HG03108 (cell line): ENCODE data around the gene SKOR2.
"Not testable (repeated sequence)": the region's sequence is repeated elsewhere in the genome, so short reads cannot be mapped to it uniquely, and the experiment has no call there.

Source experiments
- ATAC-seq: cut with Tn5 transposase; IDR thresholded peaks from one replicate; pipeline ENCODE4 v1.9.1; 2021; ENCODE audit warnings: moderate library complexity; ENCODE audit not compliant: unreplicated experiment

SKOR2 gene

GRCh38 chr18:47203626-47204464 is 47.6 kb downstream of the SKOR2 start:
- no peak for ATAC-seq

DNA sequence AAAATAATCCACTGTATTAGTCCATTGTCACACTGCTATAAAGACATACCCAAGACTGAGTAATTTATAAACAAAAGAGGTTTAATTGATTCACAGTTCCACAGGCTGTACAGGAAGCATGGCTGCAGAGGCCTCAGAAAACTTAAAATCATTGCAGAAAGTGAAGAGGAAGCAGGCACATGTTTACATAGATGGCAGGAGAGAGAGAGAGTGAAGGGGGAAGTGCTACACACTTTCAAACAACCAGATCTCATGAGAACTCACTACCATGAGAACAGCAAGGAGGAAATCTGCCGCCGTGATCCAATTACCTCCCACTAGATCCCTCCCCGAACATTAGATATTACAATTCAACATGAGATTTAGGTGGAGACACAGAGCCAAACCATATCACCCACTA is 55.5 kb downstream of the SKOR2 start:
- not testable (repeated sequence) for ATAC-seq

DNA sequence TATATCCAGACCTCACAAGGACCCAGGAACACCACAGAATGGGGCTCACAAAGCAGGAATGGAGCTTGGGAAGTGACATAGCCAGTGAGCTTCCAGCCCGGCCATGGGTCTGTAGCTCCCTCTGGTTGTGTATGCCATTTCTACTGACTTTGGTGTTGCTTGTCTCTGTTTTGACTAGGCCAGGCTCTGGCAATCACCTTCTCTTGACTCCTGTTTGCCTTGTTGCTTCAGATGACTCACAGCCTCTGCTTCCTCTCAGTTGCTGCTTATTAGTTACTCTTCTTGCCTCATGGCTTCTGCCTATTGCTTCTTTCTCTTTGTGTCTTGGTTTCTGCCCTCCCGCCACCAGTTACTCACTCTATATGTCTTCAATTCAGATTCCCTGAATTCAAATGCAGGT is 59.5 kb downstream of the SKOR2 start:
- no peak for ATAC-seq

- ATAC-seq = no peak
Observed at GRCh38 chr18:47187721-47188120, 63.7 kb downstream of the SKOR2 start.

DNA sequence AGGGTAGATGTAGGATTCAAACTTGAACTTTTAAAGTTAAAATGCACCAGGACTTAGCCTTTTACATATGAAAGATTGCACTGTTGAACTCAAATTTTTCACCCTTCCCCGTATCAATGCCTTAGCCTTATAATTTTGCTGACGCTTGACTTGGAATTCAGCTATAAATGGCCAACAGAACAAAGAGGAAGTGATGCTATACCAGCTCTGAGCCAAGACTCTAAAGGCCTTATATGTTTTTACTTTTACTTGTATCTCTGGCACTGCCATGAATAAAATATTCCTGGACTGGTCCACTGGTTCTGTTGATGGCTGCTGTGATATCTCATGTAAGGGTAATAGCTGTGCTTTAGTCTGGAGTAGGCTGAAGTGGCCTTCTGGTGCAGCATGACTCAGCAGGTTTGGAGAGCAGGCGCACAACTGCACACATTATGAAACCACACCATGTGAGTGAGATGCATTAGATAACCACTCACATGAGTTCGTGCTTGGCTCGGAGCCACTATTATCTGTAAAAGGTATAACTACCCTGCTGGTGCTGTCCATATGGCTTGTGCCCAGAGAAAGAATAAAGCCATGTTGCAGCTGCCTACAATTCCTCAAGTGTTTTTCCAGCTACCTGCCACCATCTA is 66.9 kb downstream of the SKOR2 start:
- no peak for ATAC-seq

DNA sequence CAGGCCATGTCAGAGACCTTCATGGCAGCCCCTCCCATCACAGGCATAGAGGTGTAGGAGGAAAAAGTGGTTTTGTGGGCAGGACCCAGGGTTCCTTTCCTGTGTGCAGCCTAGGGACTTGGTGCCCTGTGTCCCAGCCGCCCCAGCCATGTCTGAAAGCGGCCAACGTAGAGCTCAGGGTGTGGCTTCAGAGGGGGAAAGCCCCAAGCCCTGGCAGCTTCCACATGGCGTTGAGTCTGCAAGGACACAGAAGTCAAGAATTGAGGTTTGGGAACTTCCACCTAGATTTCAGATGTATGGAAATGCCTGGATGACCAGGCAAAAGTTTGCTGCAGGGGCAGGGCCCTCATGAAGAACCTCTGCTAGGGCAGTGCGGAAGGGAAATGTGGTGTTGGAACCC is 69.3 kb downstream of the SKOR2 start:
- not testable (repeated sequence) for ATAC-seq

DNA sequence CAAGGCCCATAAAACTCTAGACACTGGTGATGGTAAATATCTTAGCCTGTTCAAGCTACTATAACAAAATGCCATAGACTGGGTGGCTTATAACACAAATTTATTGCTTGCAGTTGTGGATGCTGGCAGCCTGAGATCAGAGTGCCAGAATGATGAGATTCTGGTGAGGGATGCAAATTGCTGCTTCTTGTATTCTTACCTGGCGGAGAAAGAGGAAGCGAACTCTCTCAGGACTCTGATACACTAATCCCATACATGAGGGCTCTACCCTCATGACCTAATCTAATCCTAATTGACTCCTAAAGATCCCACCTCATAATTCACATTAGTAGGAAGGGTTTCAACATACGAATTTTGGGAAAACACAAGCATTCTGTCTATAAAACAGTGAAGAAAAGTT is 70.7 kb downstream of the SKOR2 start:
- no peak for ATAC-seq

DNA sequence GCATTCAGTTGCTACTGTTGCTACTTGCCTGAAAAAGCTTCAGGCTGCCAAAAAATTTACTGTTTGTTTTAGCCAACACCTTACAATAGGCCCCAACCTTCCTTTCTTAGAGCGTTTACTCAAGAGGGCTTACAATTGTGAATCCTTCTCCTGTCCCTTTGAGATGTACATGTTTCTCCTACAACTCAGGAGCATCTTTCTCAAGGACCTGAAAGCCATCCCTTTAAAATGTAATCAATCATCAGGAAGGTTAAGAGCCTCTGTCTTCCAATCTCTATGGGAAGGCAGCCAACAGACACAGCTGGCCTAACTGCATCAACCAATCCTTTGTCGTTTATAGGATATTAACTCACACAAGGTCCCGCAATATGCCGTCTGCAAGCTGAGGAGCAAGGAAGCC is 71.9 kb downstream of the SKOR2 start:
- ATAC-seq = no peak

GRCh38 chr18:47175898-47176575 is 75.4 kb downstream of the SKOR2 start, which contains the start of gene IER3IP1:
TSS of gene IER3IP1 (minus strand) at chr18:47176364. CDS start at chr18:47176277, 87 bp downstream.
- peak; percentile 85 for ATAC-seq

DNA sequence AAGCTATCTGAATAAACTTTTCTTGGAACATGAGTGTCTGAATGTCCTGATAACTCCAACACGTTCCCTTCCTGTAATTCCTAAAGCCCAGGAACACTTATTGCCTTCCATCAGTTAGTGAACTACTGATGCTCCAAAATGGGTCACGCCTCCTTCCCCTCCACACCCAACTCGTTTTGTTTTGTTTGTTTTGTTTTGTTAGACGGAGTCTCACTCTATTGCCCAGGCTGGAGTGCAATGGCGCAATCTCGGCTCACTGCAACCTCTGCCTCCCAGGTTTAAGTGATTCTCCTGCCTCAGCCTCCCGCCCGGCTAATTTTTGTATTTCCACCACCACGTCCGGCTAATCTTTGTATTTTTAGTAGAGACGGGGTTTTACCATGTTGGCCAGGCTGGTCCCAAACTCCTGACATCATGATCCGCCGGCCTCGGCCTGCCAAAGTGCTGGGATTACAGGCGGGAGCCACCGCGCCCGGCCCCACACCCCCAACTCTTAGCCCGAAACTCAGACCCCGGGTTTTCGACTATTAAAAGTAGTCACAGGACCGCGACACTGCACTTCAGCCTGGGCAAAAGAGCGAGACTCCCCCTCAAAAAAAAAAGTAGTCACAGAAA is 76.1 kb downstream of the SKOR2 start:
- ATAC-seq = no peak

DNA sequence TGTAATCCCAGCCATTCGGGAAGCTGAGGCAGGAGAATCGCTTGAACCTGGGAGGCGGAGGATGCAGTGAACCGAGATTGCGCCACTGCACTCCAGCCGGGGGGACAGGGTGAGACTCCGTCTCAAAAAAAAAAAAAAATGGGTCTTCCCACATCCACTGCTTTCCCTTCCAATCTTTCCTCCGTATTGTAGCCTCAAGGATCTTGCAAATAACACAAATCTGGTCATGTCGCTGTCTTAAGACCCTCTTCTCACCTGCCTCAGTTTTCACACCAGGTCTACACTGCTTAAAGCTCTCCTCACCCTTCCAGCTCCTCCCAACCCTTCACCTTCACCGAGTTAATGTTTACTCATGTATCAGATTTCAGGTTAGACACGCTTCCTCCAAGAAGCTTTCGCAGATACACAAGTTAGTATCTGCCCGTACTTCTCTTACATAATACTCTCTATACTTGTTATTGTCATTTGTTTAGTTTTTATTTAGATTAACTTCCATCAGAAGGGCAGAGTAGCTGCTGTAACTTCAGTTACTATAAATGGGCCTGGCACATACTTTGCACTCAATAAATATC is 76.8 kb downstream of the SKOR2 start:
- no peak for ATAC-seq

- no peak for ATAC-seq
Observed at GRCh38 chr18:47172476-47172875, 79.0 kb downstream of the SKOR2 start.

- ATAC-seq = no peak
Observed at GRCh38 chr18:47168913-47169312, 82.5 kb downstream of the SKOR2 start.

GRCh38 chr18:47168509-47168908 is 83.0 kb downstream of the SKOR2 start:
- no peak for ATAC-seq

DNA sequence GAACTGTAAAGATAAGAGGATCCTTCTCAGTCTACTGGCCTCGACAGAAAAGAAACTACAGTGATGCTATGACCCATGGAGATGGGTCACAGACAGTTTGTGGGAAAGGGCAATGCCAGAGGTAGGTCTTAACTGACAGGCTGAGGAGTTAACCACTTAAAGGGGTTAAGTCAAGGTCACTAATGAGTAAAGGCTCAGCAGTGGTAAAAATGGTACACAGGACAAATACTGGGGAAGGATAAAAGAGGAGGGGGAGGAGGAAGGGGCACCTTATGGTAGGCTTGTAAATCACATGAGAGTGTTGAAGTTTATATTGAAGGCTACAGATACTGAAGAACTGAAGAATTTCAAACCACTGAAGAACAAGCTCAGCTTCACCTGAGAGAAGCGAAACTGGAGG is 85.2 kb downstream of the SKOR2 start:
- no peak for ATAC-seq

- peak; percentile 53 for ATAC-seq
Observed at GRCh38 chr18:47163241-47163640, 88.2 kb downstream of the SKOR2 start.

DNA sequence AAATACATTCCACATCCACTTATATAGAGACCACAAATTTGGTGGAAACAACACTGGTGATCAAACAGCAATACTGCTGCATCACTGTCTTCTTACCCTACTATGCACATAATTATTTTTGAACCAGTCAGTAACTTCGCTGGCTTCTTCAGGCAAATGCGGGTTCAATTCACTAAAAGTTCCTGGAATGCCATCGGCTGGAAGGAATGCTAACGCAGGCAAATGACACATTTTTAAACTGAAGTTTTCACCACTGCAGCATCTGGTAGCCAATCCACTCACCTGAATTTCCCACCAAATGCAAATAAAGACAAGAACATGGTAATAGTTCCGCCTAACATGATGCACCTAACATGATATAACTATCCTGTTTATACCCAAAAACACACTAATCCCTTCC is 91.2 kb downstream of the SKOR2 start:
- ATAC-seq = no peak

DNA sequence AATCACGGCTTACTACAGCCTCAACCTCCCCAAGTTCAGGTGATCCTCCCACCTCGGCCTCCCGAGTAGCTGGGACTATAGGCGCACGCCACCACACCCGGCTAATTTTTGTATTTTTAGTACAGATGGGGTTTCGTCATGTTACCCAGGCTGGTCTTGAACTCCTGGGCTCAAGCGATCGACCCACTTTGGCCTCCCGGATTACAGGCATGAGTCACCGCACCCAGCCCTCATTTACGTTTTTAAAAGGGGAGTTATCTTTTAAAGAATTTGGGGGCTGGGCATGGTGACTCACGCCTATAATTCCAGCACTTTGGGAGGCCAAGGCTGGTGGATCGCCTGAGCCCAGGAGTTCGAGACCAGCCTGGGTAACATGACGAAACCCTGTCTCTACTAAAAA is 93.1 kb downstream of the SKOR2 start:
- not testable (repeated sequence) for ATAC-seq
